ENCODE data around the gene UBXN2A. TPM values are rescaled to one million over a fixed set of nuclear protein-coding genes. Genes with fewer than 3 reads are reported as not detected.
"Not testable (repeated sequence)": the region's sequence is repeated elsewhere in the genome, so short reads cannot be mapped to it uniquely, and the experiment has no call there.

UBXN2A gene
- total RNA-seq, 1 donor from 2014 or later, result 14.6 TPM

DNA sequence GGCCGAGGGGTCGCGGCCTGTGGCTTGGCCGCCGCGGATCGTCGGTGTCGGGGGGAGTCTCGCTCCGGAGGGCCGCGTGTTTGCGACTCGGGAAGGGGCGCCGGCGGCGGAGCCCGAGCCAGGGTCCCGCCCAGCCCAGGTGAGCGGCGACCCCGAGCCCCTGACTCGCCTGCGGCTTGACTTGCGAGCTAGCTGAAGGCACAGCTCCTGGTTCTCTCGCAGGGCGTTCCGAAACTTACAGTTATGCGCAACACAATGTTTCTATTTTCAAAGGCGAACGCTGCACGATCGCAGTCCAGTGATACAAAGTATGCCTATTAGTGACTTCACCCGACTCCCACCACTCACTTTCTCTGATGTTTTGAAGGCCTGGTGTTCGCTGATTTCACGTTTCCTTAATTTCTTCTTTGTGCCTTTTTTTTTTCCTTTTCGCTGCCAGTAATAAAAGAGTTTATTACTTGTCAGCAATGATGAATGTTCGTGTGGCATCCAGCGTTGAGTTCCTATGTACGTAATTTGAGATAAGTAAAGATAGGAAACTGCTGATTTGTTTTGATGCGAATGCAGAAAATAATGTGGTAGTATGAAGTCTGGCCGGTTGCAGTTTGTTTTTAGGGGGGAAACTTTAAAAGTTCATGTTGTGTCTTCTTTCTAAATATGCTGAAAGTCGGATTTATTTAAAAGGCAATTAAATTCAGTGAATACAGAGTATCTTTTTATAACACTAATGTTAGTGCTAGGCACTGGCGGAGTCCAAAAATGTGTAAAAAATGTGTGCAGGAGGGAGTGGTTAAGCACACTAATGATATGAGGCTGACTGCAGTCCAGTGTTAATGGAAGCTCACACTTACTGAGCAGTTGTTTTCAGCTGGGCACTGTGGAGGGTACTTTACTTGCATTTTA, 706 bp downstream of the UBXN2A start:
- intact Hi-C loops (cut with micrococcal nuclease), result loop anchor here (1.0 to 5.0 kb wide), 4 partner anchors 14 to 135 kb away; partner anchors contain the start of genes ATAD2B, SF3B6 and WDCP

DNA sequence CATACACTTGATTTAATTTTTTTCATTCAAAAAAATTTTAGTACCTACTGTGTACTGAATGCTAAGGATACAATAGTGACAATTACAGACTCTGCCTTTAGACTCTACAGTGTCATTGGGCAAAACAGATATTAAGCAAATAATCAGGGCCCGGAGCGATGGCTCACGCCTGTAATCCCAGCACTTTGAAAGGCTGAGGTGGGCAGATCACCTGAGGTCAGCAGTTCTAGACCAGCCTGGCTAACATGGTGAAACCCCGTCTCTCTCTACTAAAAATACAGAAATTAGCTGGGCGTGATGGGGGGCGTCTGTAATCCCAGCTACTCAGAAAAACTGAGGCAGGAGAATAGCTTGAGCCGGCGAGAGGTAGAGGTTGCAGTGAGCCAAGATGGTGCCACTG, 1.4 kb downstream of the UBXN2A start:
- intact Hi-C loops (cut with micrococcal nuclease), result loop anchor here (5.0 kb wide), 1 partner anchor 49 kb away; no protein-coding TSS in a partner anchor

DNA sequence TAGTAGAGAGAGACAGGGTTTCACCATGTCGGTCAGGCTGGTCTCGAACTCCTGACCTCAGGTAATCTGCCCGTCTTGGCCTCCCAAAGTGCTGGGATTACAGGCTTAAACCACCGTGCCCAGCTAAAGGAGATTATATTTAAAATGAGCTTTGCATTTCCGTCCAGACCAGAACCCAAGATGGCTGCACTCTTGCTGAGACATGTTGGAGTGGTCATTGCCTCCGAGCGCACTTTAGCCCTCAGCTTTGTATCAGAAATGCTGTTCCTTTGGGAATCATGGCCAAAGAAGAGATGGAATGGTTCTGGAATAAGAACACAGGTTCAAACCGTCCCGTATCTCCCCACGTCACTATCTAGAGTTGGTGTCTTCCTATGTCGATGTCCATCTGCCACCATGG, 3.4 kb downstream of the UBXN2A start:
- intact Hi-C loops (cut with micrococcal nuclease), result loop anchor here (5.0 kb wide), 1 partner anchor 51 kb away; no protein-coding TSS in a partner anchor

DNA sequence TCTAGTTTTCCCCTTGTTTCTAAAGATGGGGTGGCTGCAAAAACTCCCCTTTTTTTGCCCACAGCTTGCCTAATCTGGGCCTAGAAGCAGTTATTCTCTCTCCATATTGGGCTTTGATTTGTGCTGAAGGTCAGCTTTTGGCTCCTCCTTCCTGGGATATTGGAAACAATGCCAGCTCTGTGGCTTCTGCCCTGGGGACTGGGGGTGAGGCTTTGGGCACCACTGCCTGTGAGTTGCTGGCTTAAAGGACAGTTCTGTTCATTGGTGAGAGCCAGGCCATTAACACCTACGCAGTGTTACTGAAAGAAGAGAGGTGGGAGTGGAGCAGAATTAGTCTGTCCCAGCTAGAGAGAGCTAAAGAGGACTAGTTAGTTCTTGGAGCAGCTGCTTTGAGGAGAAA, 4.3 kb downstream of the UBXN2A start:
- intact Hi-C loops (cut with micrococcal nuclease), result loop anchor here (5.0 kb wide), 1 partner anchor 52 kb away; no protein-coding TSS in a partner anchor

DNA sequence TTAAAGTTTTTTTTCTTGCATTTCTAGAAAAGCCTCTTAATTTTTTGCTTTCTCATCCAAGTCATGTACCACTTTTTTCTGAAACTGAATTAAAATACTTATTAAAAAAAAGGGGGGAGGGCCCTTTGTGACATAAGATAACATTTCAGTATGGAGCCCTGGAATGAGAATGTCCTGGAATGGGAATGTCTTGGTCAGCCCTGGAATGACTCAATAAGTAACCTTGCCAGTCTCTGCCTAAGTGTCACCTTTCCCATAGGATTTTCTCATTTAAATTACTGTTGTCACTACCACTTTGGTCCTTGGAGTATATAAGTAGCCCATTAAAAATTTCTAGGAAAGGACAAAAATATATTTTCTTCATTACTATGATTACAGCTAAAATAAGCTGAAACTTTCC, 4.7 kb downstream of the UBXN2A start:
- intact Hi-C loops (cut with micrococcal nuclease), result loop anchor here (5.0 kb wide), 1 partner anchor 53 kb away; no protein-coding TSS in a partner anchor

DNA sequence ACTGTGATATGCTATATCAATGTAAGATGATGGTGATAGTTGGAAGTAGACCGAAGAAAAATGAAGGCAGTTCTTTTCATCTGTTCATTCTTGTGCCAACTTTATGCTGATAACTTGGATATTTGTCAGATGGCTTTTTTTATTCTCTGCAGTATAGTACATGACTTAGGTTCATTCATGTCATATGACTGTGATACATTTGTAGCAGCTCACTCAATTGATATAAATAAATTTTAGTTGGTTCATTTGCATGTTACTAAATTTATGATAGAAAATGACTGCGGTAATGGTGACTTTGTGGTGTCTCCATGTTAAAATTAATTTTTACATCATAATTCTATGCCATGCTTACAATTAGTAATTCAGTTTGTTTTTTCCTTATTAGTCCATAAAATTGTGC, 7.1 kb downstream of the UBXN2A start:
- intact Hi-C loops (cut with micrococcal nuclease), result no loop called here

DNA sequence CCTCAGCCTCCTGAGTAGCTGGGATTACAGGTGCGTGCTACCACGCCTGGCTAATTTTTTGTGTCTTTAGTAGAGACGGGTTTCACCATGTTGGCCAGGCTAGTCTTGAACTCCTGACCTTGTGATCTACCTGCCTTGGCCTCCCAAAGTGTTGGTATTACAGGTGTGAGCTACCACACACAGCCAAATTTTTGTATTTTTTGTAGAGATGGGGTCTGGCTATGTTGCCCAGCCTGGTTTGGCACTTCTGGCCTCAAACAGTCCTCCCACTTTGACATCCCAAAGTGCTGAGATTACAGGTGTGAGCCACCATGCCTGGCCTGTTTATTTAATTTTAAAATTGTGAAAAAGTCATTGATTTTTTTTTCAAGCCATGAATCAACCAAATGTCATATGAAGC, 12.3 kb downstream of the UBXN2A start:
- intact Hi-C loops (cut with micrococcal nuclease), result not testable (repeated sequence)

DNA sequence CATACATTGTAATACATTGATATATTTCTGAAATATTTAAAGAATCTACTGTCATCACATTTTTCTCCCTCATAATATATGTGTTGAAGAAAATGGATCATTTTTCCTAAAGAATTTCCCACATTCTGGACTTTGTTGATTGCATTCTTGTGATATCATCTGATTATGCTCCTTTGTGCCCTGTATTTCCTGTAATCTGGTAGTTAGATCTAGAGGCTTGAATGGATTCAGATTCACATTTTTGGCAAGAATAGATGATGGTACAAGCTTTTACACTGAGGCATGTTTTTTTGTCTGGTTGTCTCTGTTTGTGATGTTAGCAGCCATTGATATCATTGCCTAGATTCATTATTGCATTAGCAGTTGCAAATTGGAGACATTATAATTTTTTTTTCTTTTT, 13.4 kb downstream of the UBXN2A start:
- intact Hi-C loops (cut with micrococcal nuclease), result no loop called here

DNA sequence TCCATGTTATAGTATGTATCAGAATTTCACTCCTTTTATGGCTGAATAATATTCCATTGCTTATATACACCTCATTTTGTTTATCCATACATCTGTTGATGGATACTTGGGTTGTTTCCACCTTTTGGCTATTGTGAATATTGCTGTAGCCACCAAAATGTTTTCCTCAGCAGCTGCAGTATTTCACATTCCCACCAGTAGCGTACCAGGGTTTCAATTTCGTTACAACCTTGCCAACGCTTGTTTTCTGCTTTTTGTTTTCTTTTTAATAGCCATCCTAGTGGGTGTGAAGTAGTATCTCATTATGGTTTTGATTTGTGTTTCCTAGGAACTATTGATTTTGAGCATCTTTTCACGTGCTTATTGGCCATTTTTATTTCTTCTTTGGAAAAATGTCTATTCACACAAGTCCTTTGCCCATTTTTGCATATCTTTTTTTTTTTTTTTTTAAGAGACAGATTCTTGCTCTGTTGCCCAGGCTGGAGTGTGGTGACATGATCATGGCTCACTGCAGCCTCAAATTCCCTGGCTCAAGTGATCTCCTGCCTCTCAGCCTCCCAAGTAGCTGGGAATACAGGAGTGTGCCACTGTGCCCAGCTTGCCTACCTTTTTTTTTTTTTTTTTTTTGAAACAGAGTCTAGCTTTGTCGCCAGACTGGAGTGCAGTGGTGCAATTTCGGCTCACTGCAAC, 14.2 kb downstream of the UBXN2A start:
- intact Hi-C loops (cut with micrococcal nuclease), result no loop called here

DNA sequence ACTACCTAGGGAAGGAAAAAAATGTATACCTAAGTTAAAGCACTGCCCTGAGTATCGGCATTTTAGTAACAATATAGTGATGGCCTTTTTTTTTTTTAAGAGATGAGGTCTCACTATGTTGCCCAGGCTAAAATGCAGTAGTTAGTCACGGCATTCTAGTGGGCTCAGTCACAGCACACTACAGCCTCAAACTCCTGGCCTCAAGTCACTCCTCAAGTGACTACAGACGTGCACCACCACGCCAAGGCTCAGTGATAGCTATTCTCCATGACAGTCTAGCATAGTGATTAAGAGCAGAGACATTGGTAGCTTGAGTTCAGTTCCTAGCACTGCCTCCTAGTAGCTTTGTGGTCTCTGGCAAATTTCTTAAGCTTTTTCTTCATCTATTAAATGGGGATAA, 27.6 kb downstream of the UBXN2A start:
- intact Hi-C loops (cut with micrococcal nuclease), result no loop called here

DNA sequence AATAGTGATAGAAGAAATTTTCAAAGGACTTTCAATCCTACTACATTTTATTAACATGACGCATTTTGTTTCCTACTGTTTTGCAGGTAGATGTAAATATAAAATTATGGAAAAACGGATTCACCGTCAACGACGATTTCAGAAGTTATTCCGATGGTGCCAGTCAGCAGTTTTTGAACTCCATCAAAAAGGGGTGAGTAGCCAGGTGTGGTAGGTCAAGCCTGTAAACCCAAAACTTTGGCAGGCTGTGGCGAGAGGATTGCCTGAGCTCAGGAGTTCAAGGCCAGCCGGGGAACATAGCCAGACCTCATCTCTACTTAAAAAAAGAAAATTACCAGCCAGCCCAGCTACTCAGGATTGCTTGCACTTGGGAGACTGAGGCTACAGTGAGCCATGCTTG, 36.6 kb downstream of the UBXN2A start:
- intact Hi-C loops (cut with micrococcal nuclease), result no loop called here

DNA sequence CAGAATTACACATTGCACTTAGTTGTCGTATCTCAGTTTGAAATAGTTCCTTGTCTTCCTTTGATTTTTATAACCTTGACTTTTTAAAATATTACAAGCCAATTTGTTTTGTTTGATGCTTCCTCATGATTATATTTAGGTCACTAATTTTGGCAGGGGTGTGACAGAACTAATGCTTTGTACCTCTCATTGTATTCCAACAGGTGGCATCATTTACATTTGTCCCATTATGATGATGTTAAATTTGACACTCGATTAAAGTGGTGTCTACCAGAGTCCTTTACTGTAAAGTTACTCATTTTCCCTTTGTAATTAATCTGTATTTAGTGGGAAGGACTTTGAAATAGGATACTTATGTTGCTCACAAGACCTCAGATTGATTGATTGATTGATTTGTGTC, 48.1 kb downstream of the UBXN2A start:
- intact Hi-C loops (cut with micrococcal nuclease), result loop anchor here (1.0 kb wide), 1 partner anchor 96 kb away; the partner anchor contains the start of gene TP53I3

DNA sequence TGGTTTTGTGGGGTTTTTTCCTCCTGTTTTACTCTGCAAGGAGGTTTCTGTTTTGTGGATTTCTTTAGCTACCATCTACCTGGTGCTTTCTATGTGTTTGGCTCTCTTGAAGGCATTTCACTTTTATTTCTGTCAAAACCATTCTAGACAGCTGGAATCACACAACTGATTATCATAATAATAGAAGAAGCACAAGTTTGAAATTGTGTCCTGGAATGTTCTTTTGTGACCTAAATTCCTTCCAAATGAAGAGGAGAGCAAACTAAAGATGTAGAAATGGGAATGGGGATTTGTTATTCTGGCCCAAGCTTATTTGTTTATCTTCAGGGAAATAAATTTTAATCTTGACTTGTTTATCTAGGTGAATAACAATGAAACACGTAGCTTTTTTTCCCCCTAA, 52.7 kb downstream of the UBXN2A start:
- intact Hi-C loops (cut with micrococcal nuclease), result no loop called here

DNA sequence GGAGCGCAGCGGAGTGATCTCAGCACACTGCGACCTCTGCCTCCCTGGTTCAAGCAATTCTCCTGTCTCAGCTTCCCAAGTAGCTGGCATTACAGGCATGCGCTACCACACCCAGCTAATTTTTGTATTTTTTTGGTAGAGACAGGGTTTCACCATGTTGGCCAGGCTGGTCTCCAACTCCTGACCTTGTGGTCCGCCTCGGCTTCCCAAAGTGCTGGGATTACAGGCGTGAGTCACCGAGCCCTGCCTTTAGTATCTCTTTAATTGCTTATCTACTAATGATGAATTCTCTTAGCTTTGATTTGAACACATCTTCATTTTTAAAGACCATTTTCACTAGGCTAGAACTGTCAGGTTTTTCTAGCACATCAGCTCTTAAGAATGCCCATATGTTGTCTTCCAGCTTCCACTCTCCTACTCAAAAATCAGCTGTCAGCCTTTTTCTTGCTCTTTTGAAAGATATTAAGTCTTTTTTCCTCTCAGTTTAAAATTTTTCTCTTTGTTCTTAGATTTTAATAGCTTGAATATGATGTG, 53.5 kb downstream of the UBXN2A start:
- intact Hi-C loops (cut with micrococcal nuclease), result no loop called here

DNA sequence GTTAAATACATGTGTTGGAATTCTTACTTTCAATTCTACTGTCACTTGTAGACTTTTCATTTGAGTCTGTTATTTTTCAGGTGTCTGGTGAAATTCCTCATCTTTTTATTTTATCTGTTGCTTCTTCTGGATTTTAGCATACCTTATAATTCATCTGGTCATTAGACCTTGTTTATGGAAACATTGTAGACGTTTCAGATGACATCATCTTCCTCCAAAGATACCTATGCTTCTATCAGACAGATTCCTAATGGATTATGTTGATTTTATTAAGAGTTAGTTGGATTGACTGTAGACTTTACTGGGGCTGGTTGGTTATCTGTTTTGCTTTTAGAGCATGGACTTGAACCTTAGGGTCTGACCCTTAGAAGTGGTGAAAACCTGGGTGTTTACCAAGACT, 54.3 kb downstream of the UBXN2A start:
- intact Hi-C loops (cut with micrococcal nuclease), result no loop called here

DNA sequence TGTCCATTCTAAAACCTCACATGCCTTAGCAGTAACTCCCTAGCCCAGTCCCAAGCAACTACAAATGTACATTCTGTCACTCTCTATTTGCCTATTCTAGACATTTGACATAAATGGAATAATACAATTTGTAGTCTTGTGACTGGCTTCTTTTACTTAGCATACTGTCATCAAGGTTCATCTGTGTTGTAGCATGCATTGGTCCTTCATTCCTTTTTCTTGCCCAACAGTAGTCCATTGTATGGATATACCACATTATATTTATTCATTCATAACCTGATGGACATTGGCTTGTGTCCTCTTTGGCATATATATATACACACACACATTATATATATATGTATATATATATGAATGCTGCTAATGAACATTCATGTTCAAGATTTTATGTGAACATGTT, 67.4 kb downstream of the UBXN2A start:
- intact Hi-C loops (cut with micrococcal nuclease), result no loop called here

DNA sequence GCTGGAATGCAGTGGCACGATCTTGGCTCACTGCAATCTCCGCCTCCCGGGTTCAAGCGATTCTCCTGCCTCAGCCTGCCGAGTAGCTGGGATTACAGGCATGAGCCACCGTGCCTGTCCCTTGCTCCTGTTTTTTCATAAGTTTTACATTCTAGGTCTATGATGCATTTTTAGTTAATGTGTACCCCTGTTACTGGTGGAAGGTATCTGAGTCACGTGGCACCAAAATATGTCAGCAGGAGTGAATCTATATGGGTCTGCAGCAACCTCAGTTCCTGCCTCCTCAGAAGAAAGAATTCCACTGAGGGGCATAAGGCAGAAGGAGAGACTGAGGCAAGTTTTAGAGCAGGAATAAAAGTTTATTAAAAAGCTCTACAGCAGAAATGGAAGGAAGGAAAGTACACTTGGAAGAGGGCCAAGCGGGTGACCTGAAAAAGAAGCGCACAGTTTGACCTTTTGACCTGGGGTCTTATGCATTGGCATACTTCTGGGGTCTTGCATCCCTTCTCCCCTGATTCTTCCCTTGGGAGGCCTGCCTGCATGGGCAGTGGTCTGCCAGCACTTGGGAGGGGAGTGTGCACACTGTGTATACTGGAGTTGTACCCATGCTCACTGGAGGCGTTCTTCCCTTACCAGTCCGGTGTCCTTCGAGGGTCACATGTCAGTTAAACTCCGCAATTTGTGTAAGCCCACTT, 68.6 kb downstream of the UBXN2A start:
- intact Hi-C loops (cut with micrococcal nuclease), result no loop called here

DNA sequence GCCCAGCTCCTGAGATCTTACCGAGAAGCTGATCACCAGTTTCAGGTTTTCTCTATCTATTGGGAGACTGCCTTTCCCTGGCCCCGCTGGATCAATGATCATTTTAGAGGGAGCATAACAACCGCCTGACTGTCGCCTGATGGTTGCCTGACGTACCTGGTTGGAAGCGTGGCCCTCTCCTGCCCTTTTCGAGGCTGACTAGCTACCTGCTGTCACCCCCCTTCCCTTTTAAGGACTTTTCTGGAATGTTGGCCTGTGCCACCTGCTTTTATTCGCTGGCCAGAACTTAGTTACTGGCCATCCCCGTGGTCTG, 69.1 kb downstream of the UBXN2A start:
- intact Hi-C loops (cut with micrococcal nuclease), result no loop called here

DNA sequence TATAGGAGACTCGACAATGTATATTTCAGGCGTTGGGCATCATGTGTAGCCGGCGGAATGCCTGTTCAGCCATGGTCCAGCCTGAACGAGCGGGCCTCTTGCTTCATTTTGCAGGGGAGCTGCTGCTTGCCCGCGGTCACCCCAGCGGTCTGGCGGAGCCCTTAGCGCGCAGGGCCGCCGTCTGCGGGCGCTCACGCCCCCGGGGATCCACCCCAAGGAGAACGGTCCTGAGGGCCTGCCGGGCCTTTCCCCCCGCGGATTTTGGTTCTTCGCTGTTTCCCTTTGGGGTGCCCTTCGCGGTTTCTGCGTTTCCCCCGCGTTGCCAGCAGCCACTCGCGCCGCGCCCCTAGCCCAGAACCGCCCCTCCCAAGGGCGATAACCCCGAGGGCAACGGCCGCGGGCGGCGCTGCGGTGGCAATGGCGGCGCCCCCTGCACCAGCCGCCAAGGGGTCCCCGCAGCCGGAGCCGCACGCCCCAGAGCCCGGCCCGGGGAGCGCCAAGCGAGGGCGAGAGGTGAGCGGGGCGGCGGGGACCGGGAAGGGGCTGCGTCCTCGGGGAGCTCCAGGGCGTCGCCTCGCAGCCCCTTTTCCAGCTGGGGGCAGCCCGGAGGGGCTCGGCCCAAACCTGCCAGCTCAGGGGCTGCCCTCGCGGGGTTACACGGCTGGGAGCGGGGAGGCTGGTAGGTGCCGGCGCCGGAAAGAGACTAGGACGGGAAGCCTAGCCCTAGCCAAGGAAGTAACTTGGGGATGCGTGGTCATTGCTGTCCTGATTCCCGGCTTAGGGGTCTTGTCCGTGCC, 69.6 kb downstream of the UBXN2A start, which contains the start of gene MFSD2B:
Gene MFSD2B, plus strand, starts transcription at position 406 of the 797 bp plus-strand sequence. Its CDS starts 12 bp downstream, at position 418.
- intact Hi-C loops (cut with micrococcal nuclease), result no loop called here

DNA sequence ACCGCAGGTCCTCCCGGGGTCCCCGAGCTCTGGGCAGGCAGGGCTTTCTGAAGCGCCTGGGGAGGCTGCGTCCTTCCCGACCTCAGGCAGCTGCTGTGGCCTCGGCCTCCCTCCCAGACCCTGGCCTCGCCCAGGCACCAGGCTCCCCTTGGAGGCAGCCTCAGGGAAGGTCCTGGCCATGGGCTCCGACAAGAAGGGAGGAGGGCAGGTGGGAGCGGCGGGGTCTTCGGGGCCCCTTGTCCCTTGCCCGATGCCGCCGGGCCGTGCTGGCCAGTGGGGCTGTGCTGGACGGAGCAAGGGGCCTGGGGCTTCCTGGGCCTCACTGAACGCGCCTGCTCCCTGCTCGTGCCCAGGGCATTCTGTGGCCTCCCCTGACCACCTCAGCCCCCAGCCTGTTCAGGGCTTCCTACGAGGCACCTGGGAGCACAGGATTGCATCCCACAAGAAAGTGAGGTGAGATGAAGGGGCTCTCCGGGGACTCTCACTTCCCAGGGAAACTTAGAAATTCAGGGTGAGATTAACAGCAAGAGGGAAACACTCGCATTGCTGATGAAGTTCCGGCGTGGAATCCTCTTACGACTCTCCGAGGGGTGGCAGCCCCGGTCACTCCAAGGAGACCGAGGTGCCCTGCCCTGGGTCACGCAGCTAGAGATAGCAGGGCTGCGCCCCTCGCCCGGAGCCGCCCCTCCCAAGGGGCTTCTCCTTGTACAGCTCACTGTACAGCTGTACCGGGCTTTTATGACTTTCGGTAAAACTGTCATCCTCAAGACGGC, 70.4 kb downstream of the UBXN2A start:
- intact Hi-C loops (cut with micrococcal nuclease), result no loop called here

Measured in T-helper 2 cell treated with Interferon-gamma antibody and Interleukin-4, amounts not matched to agents 100 ng/mL and 5 ng/mL, for 36 hours (primary cell).